B cell (primary cell): ENCODE results near the gene RHOBTB1. TPM values are rescaled to one million over a fixed set of nuclear protein-coding genes. Genes with fewer than 3 reads are reported as not detected.

Experiments used
- ATAC-seq: fragments of 200-7000 bp; cut with Tn5 transposase; one replicate; pipeline ENCODE4 v1.10.0; 2021; ENCODE audit warnings: low read depth, mild to moderate bottlenecking, moderate number of reproducible peaks, moderate library complexity
- CTCF ChIA-PET: fragments of 350-600 bp; sonication (Branson Sonifier 250); formaldehyde crosslinking; loops from one replicate; lab custom pipeline; 2021; ENCODE audit warnings: antibody characterized with exemption, inconsistent platforms; lab: Charles Lee
- POLR2A ChIA-PET: fragments of 350-600 bp; sonication (Branson Sonifier 250); formaldehyde crosslinking; loops from one replicate; lab custom pipeline; 2021; ENCODE audit warnings: antibody characterized with exemption; lab: Charles Lee
- DNase-seq: peaks from one replicate; pipeline ENCODE4 v3.0.0; 2013
- H2AFZ ChIP-seq: 2 replicates; pipeline ENCODE4 v1.6.1; 2012; ENCODE audit warnings: mild to moderate bottlenecking, low read depth, low read length; ENCODE audit not compliant: insufficient read depth, poor library complexity, severe bottlenecking
- H3K27ac ChIP-seq, 2 donors: 1 replicate in 1 of 2; 2 replicates in 1 of 2; pipeline ENCODE4 v1.5.1; 2012 to 2013; ENCODE audit warnings: low read length in 2 of 2, mild to moderate bottlenecking in 2 of 2, moderate library complexity in 1 of 2
- H3K27me3 ChIP-seq, 4 experiments: fragments of 200-600 bp in 1 of 4; sonication (generic) in 1 of 4; replicated peaks in 1 of 4; 1 replicate in 2 of 4; 2 replicates in 2 of 4; pipeline versions ENCODE4 v1.6.1 to v1.7.0; 2013 to 2016; ENCODE audit warnings: low read length in 3 of 4, mild to moderate bottlenecking in 2 of 4, mixed read lengths in 1 of 4, moderate library complexity in 1 of 4; ENCODE audit not compliant: insufficient read depth in 4 of 4, control insufficient read depth in 3 of 4; ENCODE audit errors: control extremely low read depth in 1 of 4
- H3K36me3 ChIP-seq, 2 experiments: replicated peaks in 1 of 2; 1 replicate in 1 of 2; 2 replicates in 1 of 2; pipeline versions ENCODE4 v1.6.1 to v1.7.1; 2013; ENCODE audit warnings: low read length in 1 of 2; ENCODE audit not compliant: insufficient read depth in 2 of 2, control insufficient read depth in 1 of 2; ENCODE audit errors: control extremely low read depth in 1 of 2, extremely low read depth in 1 of 2
- H3K4me1 ChIP-seq, 2 donors: fragments of 200-600 bp in 1 of 2; sonication (generic) in 1 of 2; 1 replicate in 1 of 2; 2 replicates in 1 of 2; pipeline versions ENCODE4 v1.5.1 to v1.6.1; 2013 to 2017; ENCODE audit warnings: low read length in 2 of 2; ENCODE audit not compliant: control insufficient read depth in 2 of 2, insufficient read depth in 2 of 2
- H3K4me2 ChIP-seq: replicated peaks from 2 replicates; pipeline ENCODE3; 2012; ENCODE audit warnings: mild to moderate bottlenecking, low read depth, low read length; ENCODE audit not compliant: poor library complexity, severe bottlenecking
- H3K4me3 ChIP-seq, 5 experiments: fragments of 200-600 bp in 1 of 5; sonication (generic) in 1 of 5; 1 replicate in 3 of 5; 2 replicates in 2 of 5; pipeline versions ENCODE4 v1.5.1 to v1.7.0; 2011 to 2016; ENCODE audit warnings: low read length in 4 of 5, mild to moderate bottlenecking in 4 of 5, low read depth in 2 of 5, control low read depth in 1 of 5, moderate library complexity in 1 of 5; ENCODE audit not compliant: insufficient read depth in 1 of 5; ENCODE audit errors: control extremely low read depth in 1 of 5, extremely low read depth in 1 of 5
- H3K79me2 ChIP-seq: fragments of 200-600 bp; sonication (generic); one replicate; pipeline ENCODE4 v1.6.0; 2016; ENCODE audit warnings: low read length; ENCODE audit not compliant: control insufficient read depth, insufficient read depth
- H3K9ac ChIP-seq: fragments of 200-600 bp; sonication (generic); 2 replicates; pipeline ENCODE4 v1.6.1; 2017; ENCODE audit warnings: mild to moderate bottlenecking, low read length, moderate library complexity
- H3K9me3 ChIP-seq, 3 donors: one replicate each; pipeline versions ENCODE4 v1.6.1 to v1.7.1; 2013; ENCODE audit warnings: low read length in 2 of 3; ENCODE audit not compliant: control insufficient read depth in 2 of 3, insufficient read depth in 1 of 3; ENCODE audit errors: control extremely low read depth in 1 of 3
- H4K20me1 ChIP-seq: 2 replicates; pipeline ENCODE4 v1.6.0; 2012; ENCODE audit warnings: mild to moderate bottlenecking, low read length; ENCODE audit not compliant: insufficient read depth, control insufficient read depth, poor library complexity, severe bottlenecking
- H3K27ac Mint-ChIP-seq: one replicate; pipeline ENCODE4 v1.8.0; 2021; ENCODE audit warnings: mixed read lengths
- H3K27me3 Mint-ChIP-seq: one replicate; pipeline ENCODE4 v1.8.0; 2021; ENCODE audit warnings: mixed read lengths
- H3K4me1 Mint-ChIP-seq: one replicate; pipeline ENCODE4 v1.8.0; 2021; ENCODE audit warnings: mixed read lengths
- H3K4me3 Mint-ChIP-seq: one replicate; pipeline ENCODE4 v1.8.0; 2021; ENCODE audit warnings: mixed read lengths
- H3K9me3 Mint-ChIP-seq: one replicate; pipeline ENCODE4 v1.8.0; 2022; ENCODE audit warnings: mixed read lengths; ENCODE audit not compliant: insufficient read depth
- CTCF ChIP-seq: fragments of 200-600 bp; IDR thresholded peaks from one replicate; pipeline ENCODE4 v1.8.0; 2022; ENCODE audit warnings: antibody characterized with exemption, mild to moderate bottlenecking
- EZH2 ChIP-seq: IDR thresholded peaks from 2 replicates; pipeline ENCODE4 v1.6.1; 2012; ENCODE audit warnings: borderline replicate concordance, low read depth, mild to moderate bottlenecking, moderate library complexity, low read length; ENCODE audit not compliant: insufficient read depth, poor library complexity, severe bottlenecking
- WGBS: methylation state at CpG from one replicate; pipeline ENCODE4 v1.1.5; 2013; ENCODE audit warnings: missing lambda C conversion rate; ENCODE audit not compliant: insufficient coverage; 5-methylcytosine and 5-hydroxymethylcytosine counted together
- intact Hi-C: fragments of 100-400 bp; cut with micrococcal nuclease; formaldehyde crosslinking; loops from one replicate; pipeline ENCODE4 v1.10.0; 2022
- polyA plus RNA-seq: library from polyadenylated mRNA; depleted of rRNA; stranded (reverse); fragments of >200 nt; gene quantifications from 2 replicates; pipeline ENCODE4 v1.2.3, GENCODE V29; 2012
- total RNA-seq, 2 donors: library from RNA; stranded (reverse); fragments of 120-200 nt in 1 of 2; gene quantifications; 1 replicate in 1 of 2; 2 replicates in 1 of 2; pipeline versions ENCODE4 v1.2.3 to v1.2.4, GENCODE V29; 2013 to 2022

RHOBTB1 gene
- total and polyA plus RNA-seq, 2 donors (not counting 1 experiment from before 2014, with no cell fraction given) = 0.07 to 0.60 TPM

GRCh38 chr10:60853107-60853506 is 90.9 kb downstream of the RHOBTB1 start:
- H3K27me3 Mint-ChIP-seq = peaks cover 6% of the 10 kb centered on the region
- no peak overlapping the region for H3K4me3 Mint-ChIP-seq
- no peaks in the 10 kb centered on the region for H3K9me3 ChIP-seq
- intact Hi-C loops = no loop called here
- no peaks in the 10 kb centered on the region for H3K9me3 Mint-ChIP-seq
- H4K20me1 ChIP-seq = no peaks in the 10 kb centered on the region
- no peak overlapping the region for H2AFZ ChIP-seq
- H3K79me2 ChIP-seq = no peaks in the 10 kb centered on the region
- H3K4me1 Mint-ChIP-seq = peaks cover 2% of the 10 kb centered on the region
- H3K9ac ChIP-seq = no peak overlapping the region
- peaks cover 0 to 2% (median 0%) of the 10 kb centered on the region in 4 experiments for H3K27me3 ChIP-seq
- 82% methylated on average over 4 of the region's 4 CpGs for WGBS
- TF ChIP-seq EZH2 (no peak), CTCF (no peak)
- H3K27ac ChIP-seq = no peak overlapping the region
- H3K27ac Mint-ChIP-seq = no peak overlapping the region
- ATAC-seq (no peak), DNase-seq (no peak)
- no peak overlapping the region for H3K4me2 ChIP-seq
- H3K4me3 ChIP-seq = no peak overlapping the region
- H3K36me3 ChIP-seq = no peaks in the 10 kb centered on the region
- H3K4me1 ChIP-seq = no peaks in the 10 kb centered on the region
- ChIA-PET CTCF (no interaction called here), POLR2A (no interaction called here)

GRCh38 chr10:60849740-60850139 is 94.2 kb downstream of the RHOBTB1 start:
- H3K4me3 Mint-ChIP-seq = no peak overlapping the region
- no peaks in the 10 kb centered on the region for H3K9me3 Mint-ChIP-seq
- no peaks in the 10 kb centered on the region for H3K79me2 ChIP-seq
- TF ChIP-seq EZH2 (no peak), CTCF (no peak)
- no peaks in the 10 kb centered on the region for H3K36me3 ChIP-seq
- H2AFZ ChIP-seq = no peak overlapping the region
- ChIA-PET CTCF (no interaction called here), POLR2A (no interaction called here)
- H3K27ac Mint-ChIP-seq = no peak overlapping the region
- H3K4me2 ChIP-seq = no peak overlapping the region
- H3K27me3 Mint-ChIP-seq = peaks cover 5% of the 10 kb centered on the region
- H3K27me3 ChIP-seq = no peaks in the 10 kb centered on the region
- no peak overlapping the region for H3K9ac ChIP-seq
- no peak for DNase-seq
- H3K4me3 ChIP-seq = no peak overlapping the region
- no peak overlapping the region for H3K27ac ChIP-seq
- no peaks in the 10 kb centered on the region for H3K4me1 ChIP-seq
- H4K20me1 ChIP-seq = no peaks in the 10 kb centered on the region
- H3K4me1 Mint-ChIP-seq = peaks cover 2% of the 10 kb centered on the region
- ATAC-seq = no peak
- intact Hi-C loops = no loop called here
- 100% methylated on average over 1 of the region's 1 CpG for WGBS
- no peaks in the 10 kb centered on the region for H3K9me3 ChIP-seq
